Mesendoderm (in vitro differentiated cells): ENCODE results near the gene RASD1.

Source experiments
- DNase-seq: peaks from one replicate; pipeline ENCODE4 v3.0.0; 2013
- H2AK5ac ChIP-seq: 2 replicates; pipeline ENCODE4 v1.6.1; 2013; ENCODE audit warnings: low read length, inconsistent platforms
- H2BK120ac ChIP-seq: 2 replicates; pipeline ENCODE4 v1.6.1; 2013; ENCODE audit warnings: low read depth, mild to moderate bottlenecking, low read length, moderate library complexity, mixed read lengths
- H2BK15ac ChIP-seq: replicated peaks from 2 replicates; pipeline ENCODE4 v1.6.1; 2013; ENCODE audit warnings: low read depth, mild to moderate bottlenecking, moderate library complexity
- H2BK5ac ChIP-seq: 2 replicates; pipeline ENCODE4 v1.6.1; 2013; ENCODE audit warnings: low read length, inconsistent platforms
- H3K18ac ChIP-seq: 2 replicates; pipeline ENCODE4 v1.6.1; 2013; ENCODE audit warnings: mild to moderate bottlenecking, low read length, mixed read lengths
- H3K23ac ChIP-seq: one replicate; pipeline ENCODE4 v1.6.1; 2013; ENCODE audit warnings: low read length
- H3K27ac ChIP-seq: 2 replicates; pipeline ENCODE4 v1.5.1; 2013; ENCODE audit warnings: low read depth, mild to moderate bottlenecking, inconsistent platforms, low read length, moderate library complexity
- H3K27me3 ChIP-seq: 2 replicates; pipeline ENCODE4 v1.6.1; 2013; ENCODE audit warnings: low read length, control low read depth, mild to moderate bottlenecking, inconsistent platforms; ENCODE audit not compliant: insufficient read depth, poor library complexity
- H3K36me3 ChIP-seq: 2 replicates; pipeline ENCODE4 v1.6.1; 2013; ENCODE audit warnings: low read length, inconsistent platforms; ENCODE audit not compliant: control insufficient read depth, insufficient read depth
- H3K4ac ChIP-seq: one replicate; pipeline ENCODE4 v1.6.1; 2013; ENCODE audit warnings: low read depth, mild to moderate bottlenecking, low read length, moderate library complexity
- H3K4me1 ChIP-seq: 2 replicates; pipeline ENCODE4 v1.6.1; 2013; ENCODE audit warnings: low read depth, low read length, inconsistent platforms; ENCODE audit not compliant: control insufficient read depth
- H3K4me2 ChIP-seq: 2 replicates; pipeline ENCODE4 v1.6.1; 2013; ENCODE audit warnings: low read length
- H3K4me3 ChIP-seq: 2 replicates; pipeline ENCODE4 v1.5.1; 2013; ENCODE audit warnings: mild to moderate bottlenecking, low read length
- H3K56ac ChIP-seq: one replicate; pipeline ENCODE4 v1.6.1; 2013; ENCODE audit warnings: low read length
- H3K79me1 ChIP-seq: 2 replicates; pipeline ENCODE4 v1.6.1; 2013; ENCODE audit warnings: low read length, inconsistent platforms
- H3K79me2 ChIP-seq: 2 replicates; pipeline ENCODE4 v1.6.1; 2013; ENCODE audit warnings: mild to moderate bottlenecking, low read length; ENCODE audit not compliant: control insufficient read depth, insufficient read depth
- H3K9ac ChIP-seq: 2 replicates; pipeline ENCODE4 v1.6.1; 2013; ENCODE audit warnings: low read length, inconsistent platforms
- H4K5ac ChIP-seq: one replicate; pipeline ENCODE4 v1.6.1; 2013; ENCODE audit warnings: low read length
- H4K8ac ChIP-seq: one replicate; pipeline ENCODE4 v1.6.1; 2013; ENCODE audit warnings: low read depth, mild to moderate bottlenecking, control low read depth, low read length, moderate library complexity
- WGBS: extraction: QIAGEN DNeasy Blood & Tissue Kit; methylation state at CpG from one replicate; pipeline ENCODE4 v1.1.7; 2013; ENCODE audit warnings: low lambda C conversion rate, missing lambda C conversion rate; ENCODE audit not compliant: insufficient coverage; ENCODE audit errors: extremely low coverage; 5-methylcytosine and 5-hydroxymethylcytosine counted together

Gene RASD1

GRCh38 chr17:17454276-17454675 lies 41.9 kb downstream of the RASD1 start:
- Histone ChIP-seq H3K79me2 (no peaks in the 10 kb centered on the region), H3K4ac (no peak overlapping the region), H3K4me1 (no peaks in the 10 kb centered on the region), H3K18ac (no peak overlapping the region), H2BK15ac (no peak overlapping the region), H3K4me3 (no peak overlapping the region), H4K8ac (no peak overlapping the region), H2BK5ac (no peak overlapping the region), H3K27ac (no peak overlapping the region), H3K23ac (no peak overlapping the region), H2BK120ac (no peak overlapping the region), H3K79me1 (no peaks in the 10 kb centered on the region), H2AK5ac (no peak overlapping the region), H3K9ac (no peak overlapping the region), H3K56ac (no peak overlapping the region), H3K36me3 (no peaks in the 10 kb centered on the region), H4K5ac (no peak overlapping the region), H3K4me2 (no peak overlapping the region), H3K27me3 (no peaks in the 10 kb centered on the region)
- DNase-seq: no peak
- no CpG with 5 or more reads among the region's 1 CpG for WGBS

DNA sequence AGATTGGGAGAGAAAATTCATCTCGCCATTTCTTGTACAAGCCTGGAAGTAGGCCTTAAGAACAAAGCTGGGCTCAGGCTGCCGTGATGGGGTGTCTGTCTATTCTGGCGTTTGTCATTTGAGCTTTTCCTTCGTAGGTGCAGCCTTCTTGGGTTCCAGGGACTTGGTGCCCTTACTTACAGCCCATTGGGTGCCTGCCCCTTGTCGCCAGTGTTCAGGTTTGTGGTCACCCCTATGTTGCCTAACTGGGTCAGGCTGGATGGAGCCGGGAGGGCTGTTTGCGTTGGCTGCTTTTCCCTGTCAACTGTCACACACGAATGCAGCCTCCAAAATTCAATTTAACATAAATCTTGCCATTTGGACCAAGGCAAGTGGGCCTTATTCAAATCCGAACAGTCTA lies 43.1 kb downstream of the RASD1 start:
- Histone ChIP-seq H3K27ac (no peak overlapping the region), H3K23ac (no peak overlapping the region), H3K4ac (no peak overlapping the region), H4K5ac (no peak overlapping the region), H2AK5ac (no peak overlapping the region), H2BK15ac (no peak overlapping the region), H3K79me2 (no peaks in the 10 kb centered on the region), H4K8ac (no peak overlapping the region), H3K79me1 (no peaks in the 10 kb centered on the region), H3K4me1 (no peaks in the 10 kb centered on the region), H3K4me2 (no peak overlapping the region), H3K36me3 (no peaks in the 10 kb centered on the region), H3K18ac (no peak overlapping the region), H2BK120ac (no peak overlapping the region), H3K9ac (no peak overlapping the region), H3K27me3 (no peaks in the 10 kb centered on the region), H3K56ac (no peak overlapping the region), H2BK5ac (no peak overlapping the region), H3K4me3 (no peak overlapping the region)
- no CpG with 5 or more reads among the region's 9 CpGs for WGBS
- DNase-seq: no peak

- H3K56ac ChIP-seq: no peak overlapping the region
- H3K27ac ChIP-seq: no peak overlapping the region
- peaks cover 5% of the 10 kb centered on the region for H3K4me1 ChIP-seq
- H4K5ac ChIP-seq: no peak overlapping the region
- no peak overlapping the region for H3K4ac ChIP-seq
- no peaks in the 10 kb centered on the region for H3K27me3 ChIP-seq
- no peaks in the 10 kb centered on the region for H3K79me1 ChIP-seq
- no peak overlapping the region for H2BK120ac ChIP-seq
- H3K18ac ChIP-seq: no peak overlapping the region
- no peak overlapping the region for H3K9ac ChIP-seq
- no peaks in the 10 kb centered on the region for H3K36me3 ChIP-seq
- H2BK5ac ChIP-seq: no peak overlapping the region
- H4K8ac ChIP-seq: no peak overlapping the region
- DNase-seq: no peak
- H3K79me2 ChIP-seq: no peaks in the 10 kb centered on the region
- no peak overlapping the region for H3K4me3 ChIP-seq
- no peak overlapping the region for H2AK5ac ChIP-seq
- no peak overlapping the region for H3K23ac ChIP-seq
- no peak overlapping the region for H2BK15ac ChIP-seq
- H3K4me2 ChIP-seq: no peak overlapping the region
- no CpG with 5 or more reads among the region's 4 CpGs for WGBS
These were observed 47.5 kb downstream of the RASD1 start for GRCh38 chr17:17448723-17449122.

GRCh38 chr17:17448076-17448475 lies 48.1 kb downstream of the RASD1 start:
- H2AK5ac ChIP-seq: no peak overlapping the region
- no peak overlapping the region for H3K9ac ChIP-seq
- H3K4ac ChIP-seq: no peak overlapping the region
- no peaks in the 10 kb centered on the region for H3K79me1 ChIP-seq
- H3K23ac ChIP-seq: no peak overlapping the region
- H3K4me2 ChIP-seq: no peak overlapping the region
- no peaks in the 10 kb centered on the region for H3K36me3 ChIP-seq
- H3K56ac ChIP-seq: no peak overlapping the region
- no peak overlapping the region for H3K27ac ChIP-seq
- no peak for DNase-seq
- no peak overlapping the region for H4K5ac ChIP-seq
- WGBS: no CpG with 5 or more reads among the region's 5 CpGs
- H3K4me3 ChIP-seq: no peak overlapping the region
- no peak overlapping the region for H2BK120ac ChIP-seq
- no peaks in the 10 kb centered on the region for H3K79me2 ChIP-seq
- H4K8ac ChIP-seq: no peak overlapping the region
- no peak overlapping the region for H2BK15ac ChIP-seq
- peaks cover 5% of the 10 kb centered on the region for H3K4me1 ChIP-seq
- H3K18ac ChIP-seq: no peak overlapping the region
- no peak overlapping the region for H2BK5ac ChIP-seq
- H3K27me3 ChIP-seq: no peaks in the 10 kb centered on the region

GRCh38 chr17:17447264-17447663 lies 48.9 kb downstream of the RASD1 start:
- no peak overlapping the region for H3K4me3 ChIP-seq
- H3K27ac ChIP-seq: no peak overlapping the region
- no peak overlapping the region for H2BK15ac ChIP-seq
- H3K4me1 ChIP-seq: peaks cover 5% of the 10 kb centered on the region
- no peak for DNase-seq
- no peak overlapping the region for H3K9ac ChIP-seq
- H4K8ac ChIP-seq: no peak overlapping the region
- no peak overlapping the region for H2AK5ac ChIP-seq
- no peaks in the 10 kb centered on the region for H3K79me1 ChIP-seq
- H3K79me2 ChIP-seq: no peaks in the 10 kb centered on the region
- H3K4ac ChIP-seq: no peak overlapping the region
- no peak overlapping the region for H2BK5ac ChIP-seq
- H3K18ac ChIP-seq: no peak overlapping the region
- H3K27me3 ChIP-seq: no peaks in the 10 kb centered on the region
- WGBS: no CpG with 5 or more reads among the region's 5 CpGs
- H4K5ac ChIP-seq: no peak overlapping the region
- no peaks in the 10 kb centered on the region for H3K36me3 ChIP-seq
- H3K4me2 ChIP-seq: no peak overlapping the region
- no peak overlapping the region for H3K23ac ChIP-seq
- H3K56ac ChIP-seq: no peak overlapping the region
- no peak overlapping the region for H2BK120ac ChIP-seq

GRCh38 chr17:17446666-17447155 lies 49.5 kb downstream of the RASD1 start:
- H3K4me1 ChIP-seq: peaks cover 5% of the 10 kb centered on the region
- no peak overlapping the region for H4K8ac ChIP-seq
- H3K27me3 ChIP-seq: no peaks in the 10 kb centered on the region
- H3K23ac ChIP-seq: no peak overlapping the region
- H3K27ac ChIP-seq: no peak overlapping the region
- no peak overlapping the region for H2BK5ac ChIP-seq
- H3K18ac ChIP-seq: no peak overlapping the region
- H2AK5ac ChIP-seq: no peak overlapping the region
- no peaks in the 10 kb centered on the region for H3K36me3 ChIP-seq
- no peaks in the 10 kb centered on the region for H3K79me2 ChIP-seq
- H3K9ac ChIP-seq: no peak overlapping the region
- no peak overlapping the region for H4K5ac ChIP-seq
- no peak overlapping the region for H3K56ac ChIP-seq
- DNase-seq: peak; percentile 40
- no peak overlapping the region for H3K4me3 ChIP-seq
- H2BK120ac ChIP-seq: no peak overlapping the region
- H3K4me2 ChIP-seq: no peak overlapping the region
- H2BK15ac ChIP-seq: no peak overlapping the region
- WGBS: no CpG with 5 or more reads among the region's 4 CpGs
- H3K79me1 ChIP-seq: no peaks in the 10 kb centered on the region
- H3K4ac ChIP-seq: no peak overlapping the region
